ENCODE results near the gene NUP188. TPM values are rescaled to one million over a fixed set of nuclear protein-coding genes. Genes with fewer than 3 reads are reported as not detected.

The NUP188 gene
- total and polyA plus RNA-seq, 2 of the 13 experiments (the other 11 are each of a cell fraction or from before 2014, with no cell fraction given): 28.0 to 38.5 TPM

DNA sequence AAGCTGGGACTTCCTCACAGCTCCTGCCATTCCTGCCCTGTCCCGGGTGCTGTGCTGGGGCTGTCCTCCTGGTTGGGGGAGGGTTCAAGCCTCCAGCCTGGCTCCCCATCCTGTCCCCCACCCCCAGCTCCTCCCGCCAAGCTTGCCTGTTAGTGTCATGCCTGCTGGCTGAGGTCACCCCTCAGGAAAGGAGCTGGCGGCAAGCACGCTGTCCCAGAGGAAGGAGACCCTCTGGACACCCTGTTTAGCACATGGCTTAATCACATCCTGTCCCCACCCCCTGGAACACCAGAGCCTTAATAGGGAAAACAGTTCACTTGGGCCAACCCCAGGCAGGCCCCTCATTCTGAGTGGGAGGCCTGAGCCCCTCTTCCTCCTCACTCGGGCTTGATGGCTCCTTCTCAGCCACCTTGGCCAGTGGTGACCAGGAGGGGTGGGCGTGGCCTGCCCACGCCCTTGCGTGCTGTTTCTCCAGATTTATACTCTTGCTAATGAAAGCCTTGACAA is 35.9 kb upstream of the NUP188 start (continued):
- TF ChIP-seq, protein P1, sequence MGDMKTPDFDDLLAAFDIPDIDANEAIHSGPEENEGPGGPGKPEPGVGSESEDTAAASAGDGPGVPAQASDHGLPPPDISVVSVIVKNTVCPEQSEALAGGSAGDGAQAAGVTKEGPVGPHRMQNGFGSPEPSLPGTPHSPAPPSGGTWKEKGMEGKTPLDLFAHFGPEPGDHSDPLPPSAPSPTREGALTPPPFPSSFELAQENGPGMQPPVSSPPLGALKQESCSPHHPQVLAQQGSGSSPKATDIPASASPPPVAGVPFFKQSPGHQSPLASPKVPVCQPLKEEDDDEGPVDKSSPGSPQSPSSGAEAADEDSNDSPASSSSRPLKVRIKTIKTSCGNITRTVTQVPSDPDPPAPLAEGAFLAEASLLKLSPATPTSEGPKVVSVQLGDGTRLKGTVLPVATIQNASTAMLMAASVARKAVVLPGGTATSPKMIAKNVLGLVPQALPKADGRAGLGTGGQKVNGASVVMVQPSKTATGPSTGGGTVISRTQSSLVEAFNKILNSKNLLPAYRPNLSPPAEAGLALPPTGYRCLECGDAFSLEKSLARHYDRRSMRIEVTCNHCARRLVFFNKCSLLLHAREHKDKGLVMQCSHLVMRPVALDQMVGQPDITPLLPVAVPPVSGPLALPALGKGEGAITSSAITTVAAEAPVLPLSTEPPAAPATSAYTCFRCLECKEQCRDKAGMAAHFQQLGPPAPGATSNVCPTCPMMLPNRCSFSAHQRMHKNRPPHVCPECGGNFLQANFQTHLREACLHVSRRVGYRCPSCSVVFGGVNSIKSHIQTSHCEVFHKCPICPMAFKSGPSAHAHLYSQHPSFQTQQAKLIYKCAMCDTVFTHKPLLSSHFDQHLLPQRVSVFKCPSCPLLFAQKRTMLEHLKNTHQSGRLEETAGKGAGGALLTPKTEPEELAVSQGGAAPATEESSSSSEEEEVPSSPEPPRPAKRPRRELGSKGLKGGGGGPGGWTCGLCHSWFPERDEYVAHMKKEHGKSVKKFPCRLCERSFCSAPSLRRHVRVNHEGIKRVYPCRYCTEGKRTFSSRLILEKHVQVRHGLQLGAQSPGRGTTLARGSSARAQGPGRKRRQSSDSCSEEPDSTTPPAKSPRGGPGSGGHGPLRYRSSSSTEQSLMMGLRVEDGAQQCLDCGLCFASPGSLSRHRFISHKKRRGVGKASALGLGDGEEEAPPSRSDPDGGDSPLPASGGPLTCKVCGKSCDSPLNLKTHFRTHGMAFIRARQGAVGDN (CRISPR knock-in tag; IDR thresholded peaks at IDR 0.05): peak; percentile 91
- TF ChIP-seq, protein P2, sequence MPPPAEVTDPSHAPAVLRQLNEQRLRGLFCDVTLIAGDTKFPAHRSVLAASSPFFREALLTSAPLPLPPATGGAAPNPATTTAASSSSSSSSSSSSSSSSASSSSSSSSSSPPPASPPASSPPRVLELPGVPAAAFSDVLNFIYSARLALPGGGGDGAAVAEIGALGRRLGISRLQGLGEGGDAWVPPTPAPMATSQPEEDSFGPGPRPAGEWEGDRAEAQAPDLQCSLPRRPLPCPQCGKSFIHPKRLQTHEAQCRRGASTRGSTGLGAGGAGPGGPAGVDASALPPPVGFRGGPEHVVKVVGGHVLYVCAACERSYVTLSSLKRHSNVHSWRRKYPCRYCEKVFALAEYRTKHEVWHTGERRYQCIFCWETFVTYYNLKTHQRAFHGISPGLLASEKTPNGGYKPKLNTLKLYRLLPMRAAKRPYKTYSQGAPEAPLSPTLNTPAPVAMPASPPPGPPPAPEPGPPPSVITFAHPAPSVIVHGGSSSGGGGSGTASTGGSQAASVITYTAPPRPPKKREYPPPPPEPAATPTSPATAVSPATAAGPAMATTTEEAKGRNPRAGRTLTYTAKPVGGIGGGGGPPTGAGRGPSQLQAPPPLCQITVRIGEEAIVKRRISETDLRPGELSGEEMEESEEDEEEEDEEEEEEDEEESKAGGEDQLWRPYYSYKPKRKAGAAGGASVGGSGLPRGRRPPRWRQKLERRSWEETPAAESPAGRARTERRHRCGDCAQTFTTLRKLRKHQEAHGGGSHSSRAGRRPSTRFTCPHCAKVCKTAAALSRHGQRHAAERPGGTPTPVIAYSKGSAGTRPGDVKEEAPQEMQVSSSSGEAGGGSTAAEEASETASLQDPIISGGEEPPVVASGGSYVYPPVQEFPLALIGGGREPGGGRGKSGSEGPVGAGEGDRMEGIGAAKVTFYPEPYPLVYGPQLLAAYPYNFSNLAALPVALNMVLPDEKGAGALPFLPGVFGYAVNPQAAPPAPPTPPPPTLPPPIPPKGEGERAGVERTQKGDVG (CRISPR knock-in tag; IDR thresholded peaks at IDR 0.05; ENCODE audit: borderline replicate concordance): 0 out of 2 replicates have a peak, but pooled peaks have one; percentile 56
- TF ChIP-seq, protein P3, sequence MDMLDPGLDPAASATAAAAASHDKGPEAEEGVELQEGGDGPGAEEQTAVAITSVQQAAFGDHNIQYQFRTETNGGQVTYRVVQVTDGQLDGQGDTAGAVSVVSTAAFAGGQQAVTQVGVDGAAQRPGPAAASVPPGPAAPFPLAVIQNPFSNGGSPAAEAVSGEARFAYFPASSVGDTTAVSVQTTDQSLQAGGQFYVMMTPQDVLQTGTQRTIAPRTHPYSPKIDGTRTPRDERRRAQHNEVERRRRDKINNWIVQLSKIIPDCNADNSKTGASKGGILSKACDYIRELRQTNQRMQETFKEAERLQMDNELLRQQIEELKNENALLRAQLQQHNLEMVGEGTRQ (IDR thresholded peaks at IDR 0.05; ENCODE audit: low read depth, low read length): no peak
- TF ChIP-seq, protein P3 (CRISPR knock-in tag; IDR thresholded peaks at IDR 0.05; ENCODE audit: borderline replicate concordance): no peak
- TF ChIP-seq, protein P4, sequence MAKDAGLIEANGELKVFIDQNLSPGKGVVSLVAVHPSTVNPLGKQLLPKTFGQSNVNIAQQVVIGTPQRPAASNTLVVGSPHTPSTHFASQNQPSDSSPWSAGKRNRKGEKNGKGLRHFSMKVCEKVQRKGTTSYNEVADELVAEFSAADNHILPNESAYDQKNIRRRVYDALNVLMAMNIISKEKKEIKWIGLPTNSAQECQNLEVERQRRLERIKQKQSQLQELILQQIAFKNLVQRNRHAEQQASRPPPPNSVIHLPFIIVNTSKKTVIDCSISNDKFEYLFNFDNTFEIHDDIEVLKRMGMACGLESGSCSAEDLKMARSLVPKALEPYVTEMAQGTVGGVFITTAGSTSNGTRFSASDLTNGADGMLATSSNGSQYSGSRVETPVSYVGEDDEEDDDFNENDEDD (CRISPR knock-in tag; IDR thresholded peaks at IDR 0.05; ENCODE audit: borderline replicate concordance): peak; percentile 26; the same call in 1 of the 2 replicates
- TF ChIP-seq, protein P5, sequence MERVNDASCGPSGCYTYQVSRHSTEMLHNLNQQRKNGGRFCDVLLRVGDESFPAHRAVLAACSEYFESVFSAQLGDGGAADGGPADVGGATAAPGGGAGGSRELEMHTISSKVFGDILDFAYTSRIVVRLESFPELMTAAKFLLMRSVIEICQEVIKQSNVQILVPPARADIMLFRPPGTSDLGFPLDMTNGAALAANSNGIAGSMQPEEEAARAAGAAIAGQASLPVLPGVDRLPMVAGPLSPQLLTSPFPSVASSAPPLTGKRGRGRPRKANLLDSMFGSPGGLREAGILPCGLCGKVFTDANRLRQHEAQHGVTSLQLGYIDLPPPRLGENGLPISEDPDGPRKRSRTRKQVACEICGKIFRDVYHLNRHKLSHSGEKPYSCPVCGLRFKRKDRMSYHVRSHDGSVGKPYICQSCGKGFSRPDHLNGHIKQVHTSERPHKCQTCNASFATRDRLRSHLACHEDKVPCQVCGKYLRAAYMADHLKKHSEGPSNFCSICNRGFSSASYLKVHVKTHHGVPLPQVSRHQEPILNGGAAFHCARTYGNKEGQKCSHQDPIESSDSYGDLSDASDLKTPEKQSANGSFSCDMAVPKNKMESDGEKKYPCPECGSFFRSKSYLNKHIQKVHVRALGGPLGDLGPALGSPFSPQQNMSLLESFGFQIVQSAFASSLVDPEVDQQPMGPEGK (CRISPR knock-in tag; IDR thresholded peaks at IDR 0.05): peak; percentile 76
- no peak for TF ChIP-seq SMARCE1 (IDR thresholded peaks at IDR 0.05; ENCODE audit: borderline replicate concordance)
- TF ChIP-seq, protein P6, sequence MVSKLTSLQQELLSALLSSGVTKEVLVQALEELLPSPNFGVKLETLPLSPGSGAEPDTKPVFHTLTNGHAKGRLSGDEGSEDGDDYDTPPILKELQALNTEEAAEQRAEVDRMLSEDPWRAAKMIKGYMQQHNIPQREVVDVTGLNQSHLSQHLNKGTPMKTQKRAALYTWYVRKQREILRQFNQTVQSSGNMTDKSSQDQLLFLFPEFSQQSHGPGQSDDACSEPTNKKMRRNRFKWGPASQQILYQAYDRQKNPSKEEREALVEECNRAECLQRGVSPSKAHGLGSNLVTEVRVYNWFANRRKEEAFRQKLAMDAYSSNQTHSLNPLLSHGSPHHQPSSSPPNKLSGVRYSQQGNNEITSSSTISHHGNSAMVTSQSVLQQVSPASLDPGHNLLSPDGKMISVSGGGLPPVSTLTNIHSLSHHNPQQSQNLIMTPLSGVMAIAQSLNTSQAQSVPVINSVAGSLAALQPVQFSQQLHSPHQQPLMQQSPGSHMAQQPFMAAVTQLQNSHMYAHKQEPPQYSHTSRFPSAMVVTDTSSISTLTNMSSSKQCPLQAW (CRISPR knock-in tag; IDR thresholded peaks at IDR 0.05): 0 out of 2 replicates have a peak, but pooled peaks have one; percentile 22
- peak; percentile 81; the same call in 1 of the 2 replicates for TF ChIP-seq ZNF317 (CRISPR knock-in tag; IDR thresholded peaks at IDR 0.05)
- TF ChIP-seq ZFX (CRISPR knock-in tag; IDR thresholded peaks at IDR 0.05; ENCODE audit: low read depth): peak; percentile 22; the same call in 1 of the 2 replicates
- TF ChIP-seq MED1 (CRISPR knock-in tag; IDR thresholded peaks at IDR 0.05): peak; percentile 77
- peak; percentile 83 for TF ChIP-seq SAP130 (CRISPR knock-in tag; IDR thresholded peaks at IDR 0.05; ENCODE audit: low read depth)
- peak; percentile 37; the same call in 1 of the 2 replicates for TF ChIP-seq YEATS2 (CRISPR knock-in tag; IDR thresholded peaks at IDR 0.05; ENCODE audit: borderline replicate concordance)

Measured in HepG2 (cell line).